Stomach (tissue), 9 donors: ENCODE data around the gene DCBLD1. TPM values are rescaled to one million over a fixed set of nuclear protein-coding genes. Genes with fewer than 3 reads are reported as not detected.

Source experiments
- DNase-seq, 2 donors: peaks; one replicate each; pipeline versions ENCODE4 v3.0.0 to v3.0.0-alpha.2; 2013 to 2019
- H3K27ac ChIP-seq, 5 donors: fragments of 200-600 bp in 4 of 5; sonication (generic) in 4 of 5; one replicate each; pipeline ENCODE4 v1.5.1; 2013 to 2019; ENCODE audit warnings: mild to moderate bottlenecking in 1 of 5, moderate library complexity in 1 of 5
- H3K27me3 ChIP-seq, 3 donors: fragments of 200-600 bp; sonication (generic); one replicate each; pipeline ENCODE4 v1.5.1; 2017 to 2019; ENCODE audit warnings: mixed run types in 1 of 3
- H3K36me3 ChIP-seq, 4 donors: fragments of 200-600 bp; sonication (generic); 1 replicate in 3 of 4; 2 replicates in 1 of 4; pipeline ENCODE4 v1.5.1; 2016 to 2019
- H3K4me1 ChIP-seq, 4 donors: fragments of 200-600 bp; sonication (generic); one replicate each; pipeline ENCODE4 v1.5.1; 2016 to 2019
- H3K4me3 ChIP-seq, 4 donors: fragments of 200-600 bp; sonication (generic) in 3 of 4; one replicate each; pipeline ENCODE4 v1.5.1; 2016 to 2019; ENCODE audit warnings: mild to moderate bottlenecking in 1 of 4
- H3K9me3 ChIP-seq, 4 donors: fragments of 200-600 bp; sonication (generic); one replicate each; pipeline ENCODE4 v1.5.1; 2016 to 2019
- EP300 ChIP-seq: sonication (generic); formaldehyde crosslinking; IDR thresholded peaks from one replicate; pipeline ENCODE4 v1.6.1; 2017; ENCODE audit warnings: antibody characterized with exemption
- POLR2A ChIP-seq, 4 donors: fragments of 450-650 bp; IDR thresholded peaks; one replicate each; pipeline ENCODE4 v1.6.1; 2016; ENCODE audit warnings: antibody characterized with exemption in 4 of 4, control low read depth in 2 of 4, mild to moderate bottlenecking in 1 of 4, moderate library complexity in 1 of 4
- POLR2AphosphoS5 ChIP-seq, 3 donors: sonication (generic); formaldehyde crosslinking; IDR thresholded peaks; one replicate each; pipeline ENCODE4 v1.6.1; 2016; ENCODE audit warnings: antibody characterized with exemption in 3 of 3
- WGBS, 5 donors: extraction: QIAGEN DNeasy Blood & Tissue Kit in 3 of 5; methylation state at CpG; one replicate each; pipeline versions ENCODE4 v1.1.5 to v1.1.7; 2013 to 2018; 5-methylcytosine and 5-hydroxymethylcytosine counted together
- intact Hi-C: fragments of 100-400 bp; cut with DNase I; formaldehyde crosslinking; loops from one replicate; pipeline ENCODE4 v1.15.1; 2023; ENCODE audit warnings: low total_unique reads
- polyA plus RNA-seq, 3 donors: library from polyadenylated mRNA; stranded (reverse); fragments of 200-250 nt; gene quantifications; one replicate each; pipeline ENCODE4 v1.2.3, GENCODE V29; 2013
- total RNA-seq, 5 donors: library from RNA; depleted of rRNA; stranded (reverse); fragments of >200 nt; gene quantifications; one replicate each; pipeline versions ENCODE4 v1.1.0 to v1.2.3, GENCODE V29; 2014 to 2016
- TF ChIP-seq, protein P1 (sequence below), 7 experiments: fragments of 450-650 bp in 4 of 7; fragments of 200-600 bp in 3 of 7; sonication (generic) in 3 of 7; IDR thresholded peaks; one replicate each; pipeline ENCODE4 v1.5.1; 2016 to 2019; ENCODE audit warnings: antibody characterized with exemption in 7 of 7, control low read depth in 2 of 7, mild to moderate bottlenecking in 1 of 7
- donor health status: healthy with polysubstance abuse.
- donor health status: Bipolar disorder and iron deficiency.
- donor health status: healthy.

Gene DCBLD1
- total and polyA plus RNA-seq, 8 donors, result 3.4 to 28.5 (median 9.1) TPM

DNA sequence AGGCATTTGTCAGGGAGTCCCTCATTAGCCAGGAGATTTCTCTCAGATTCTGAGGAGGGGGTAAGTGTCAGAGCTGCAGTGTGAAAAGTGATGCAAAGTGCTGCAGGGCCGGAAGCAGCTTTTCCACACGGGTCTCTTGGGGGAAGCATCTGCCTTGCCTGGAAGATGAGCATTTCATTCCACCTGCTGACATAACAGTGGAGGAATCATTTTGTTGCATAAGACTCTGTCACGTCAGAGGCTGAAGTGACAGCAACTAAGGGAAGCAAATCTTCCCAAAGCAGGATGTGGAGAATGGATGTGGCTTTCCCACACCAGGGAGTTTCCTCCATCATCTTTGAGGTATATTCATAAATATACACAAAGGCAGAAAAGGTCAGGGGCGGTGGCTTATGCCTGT lies 22.8 kb downstream of the DCBLD1 start:
- no peaks in the 10 kb centered on the region for H3K9me3 ChIP-seq
- H3K4me1 ChIP-seq, result peaks cover 0 to 19% (median 9%) of the 10 kb centered on the region in 4 donors
- DNase-seq, result no peak
- no peak overlapping the region for H3K27ac ChIP-seq
- peaks cover 0 to 20% (median 18%) of the 10 kb centered on the region in 4 donors for H3K36me3 ChIP-seq
- intact Hi-C loops, result no loop called here
- no peaks in the 10 kb centered on the region for H3K27me3 ChIP-seq
- no peak overlapping the region for H3K4me3 ChIP-seq
- TF ChIP-seq POLR2AphosphoS5 (IDR thresholded peaks at IDR 0.05) (no peak), POLR2A (IDR thresholded peaks at IDR 0.05) (no peak), EP300 (no peak)
- TF ChIP-seq, protein P1, sequence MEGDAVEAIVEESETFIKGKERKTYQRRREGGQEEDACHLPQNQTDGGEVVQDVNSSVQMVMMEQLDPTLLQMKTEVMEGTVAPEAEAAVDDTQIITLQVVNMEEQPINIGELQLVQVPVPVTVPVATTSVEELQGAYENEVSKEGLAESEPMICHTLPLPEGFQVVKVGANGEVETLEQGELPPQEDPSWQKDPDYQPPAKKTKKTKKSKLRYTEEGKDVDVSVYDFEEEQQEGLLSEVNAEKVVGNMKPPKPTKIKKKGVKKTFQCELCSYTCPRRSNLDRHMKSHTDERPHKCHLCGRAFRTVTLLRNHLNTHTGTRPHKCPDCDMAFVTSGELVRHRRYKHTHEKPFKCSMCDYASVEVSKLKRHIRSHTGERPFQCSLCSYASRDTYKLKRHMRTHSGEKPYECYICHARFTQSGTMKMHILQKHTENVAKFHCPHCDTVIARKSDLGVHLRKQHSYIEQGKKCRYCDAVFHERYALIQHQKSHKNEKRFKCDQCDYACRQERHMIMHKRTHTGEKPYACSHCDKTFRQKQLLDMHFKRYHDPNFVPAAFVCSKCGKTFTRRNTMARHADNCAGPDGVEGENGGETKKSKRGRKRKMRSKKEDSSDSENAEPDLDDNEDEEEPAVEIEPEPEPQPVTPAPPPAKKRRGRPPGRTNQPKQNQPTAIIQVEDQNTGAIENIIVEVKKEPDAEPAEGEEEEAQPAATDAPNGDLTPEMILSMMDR (IDR thresholded peaks at IDR 0.05), result no peak
- WGBS, 5 donors, result 72 to 85% (median 79%) methylated on average over 4 of the region's 4 CpGs

DNA sequence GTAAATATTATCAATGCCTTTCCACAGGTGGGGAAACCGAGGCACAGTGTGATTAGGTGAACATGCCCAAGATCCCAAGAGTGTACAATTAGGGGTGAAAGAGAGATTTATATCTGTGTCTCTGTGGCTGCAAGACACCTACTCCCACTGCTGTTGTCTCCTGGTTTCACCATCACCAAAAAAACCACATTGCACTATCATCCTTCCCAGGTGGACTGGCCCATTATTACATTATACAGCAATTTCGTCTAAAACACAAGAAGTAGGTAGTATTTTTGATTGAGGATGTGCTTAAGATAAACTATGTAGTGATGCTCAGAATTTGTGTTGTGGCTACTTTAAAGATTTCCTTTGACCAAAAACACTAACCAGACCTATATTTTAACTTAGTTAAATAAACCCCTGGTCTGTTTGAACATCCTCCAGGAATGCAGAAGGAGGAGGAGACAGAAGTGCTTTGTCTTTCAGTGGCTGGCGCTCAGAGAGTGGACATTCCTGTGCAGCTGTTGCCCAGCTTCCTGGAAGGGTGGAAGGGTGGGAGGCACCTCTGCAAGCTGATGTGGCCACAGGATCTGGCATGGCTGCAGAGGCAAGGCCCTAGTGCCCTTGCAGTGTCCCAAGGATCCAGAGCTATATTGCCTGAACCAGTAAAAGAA lies 23.8 kb downstream of the DCBLD1 start:
- peaks cover 0 to 20% (median 18%) of the 10 kb centered on the region in 4 donors for H3K36me3 ChIP-seq
- H3K27ac ChIP-seq, result no peak overlapping the region
- DNase-seq, result no peak
- no peaks in the 10 kb centered on the region for H3K9me3 ChIP-seq
- no peak overlapping the region for H3K4me3 ChIP-seq
- peaks cover 0 to 19% (median 9%) of the 10 kb centered on the region in 4 donors for H3K4me1 ChIP-seq
- intact Hi-C loops, result no loop called here
- TF ChIP-seq POLR2A (IDR thresholded peaks at IDR 0.05) (no peak), POLR2AphosphoS5 (IDR thresholded peaks at IDR 0.05) (no peak), EP300 (no peak)
- TF ChIP-seq, protein P1 (IDR thresholded peaks at IDR 0.05), result no peak
- 75 to 83% (median 79%) methylated on average over 3 of the region's 3 CpGs for WGBS, 5 donors
- no peaks in the 10 kb centered on the region for H3K27me3 ChIP-seq

DNA sequence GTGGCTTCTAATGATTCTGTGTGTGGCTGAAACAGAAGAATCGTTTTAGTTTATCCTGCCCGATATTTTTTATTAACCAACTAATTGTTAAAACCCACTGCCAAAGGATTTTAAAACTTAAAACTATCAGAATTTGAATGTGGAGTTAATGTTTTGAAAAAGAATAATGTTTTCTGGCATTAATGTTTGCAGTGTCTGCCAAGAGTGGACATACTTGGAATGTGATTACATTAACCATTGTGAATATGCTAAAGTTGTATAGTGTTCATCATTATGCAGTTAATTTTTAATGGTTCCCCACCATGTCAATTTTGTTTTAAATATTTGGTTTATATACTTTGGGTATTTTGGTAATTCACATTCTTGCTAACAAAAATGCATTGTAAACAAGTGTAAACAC lies 24.4 kb downstream of the DCBLD1 start:
- intact Hi-C loops, result no loop called here
- no peak overlapping the region for H3K4me3 ChIP-seq
- WGBS, 5 donors, result 56 to 83% (median 77%) methylated on average over 2 of the region's 2 CpGs

DNA sequence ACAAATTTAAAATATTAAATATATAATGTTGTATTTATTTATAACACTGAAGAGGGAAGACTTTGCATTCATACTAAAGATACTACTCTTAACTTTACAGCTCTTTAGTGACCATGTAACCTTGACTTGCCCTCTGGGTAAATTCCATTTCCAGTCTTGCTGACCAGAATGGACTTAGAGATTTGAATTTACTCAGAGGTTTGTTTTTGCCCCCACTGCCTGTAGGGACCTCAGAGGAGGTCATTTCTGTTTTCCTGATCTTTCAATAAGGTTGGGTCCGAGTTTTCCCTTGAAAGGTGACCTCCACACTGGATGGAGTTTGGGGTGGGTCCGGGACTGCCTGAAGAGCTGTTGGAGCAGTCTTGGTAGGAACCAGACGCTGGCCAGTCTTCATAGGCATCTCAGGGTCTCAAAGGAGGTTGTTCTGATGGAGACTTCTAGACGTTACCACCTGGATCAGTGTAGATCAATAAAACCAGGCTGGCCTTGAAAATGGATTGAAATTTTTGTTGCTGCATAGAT lies 26.0 kb downstream of the DCBLD1 start:
- peaks cover 0 to 20% (median 18%) of the 10 kb centered on the region in 4 donors for H3K36me3 ChIP-seq
- no peaks in the 10 kb centered on the region for H3K9me3 ChIP-seq
- no peak overlapping the region for H3K27ac ChIP-seq
- WGBS, 5 donors, result 88 to 95% (median 90%) methylated on average over 4 of the region's 4 CpGs
- TF ChIP-seq EP300 (no peak), POLR2A (IDR thresholded peaks at IDR 0.05) (no peak), POLR2AphosphoS5 (IDR thresholded peaks at IDR 0.05) (no peak)
- TF ChIP-seq, protein P1 (IDR thresholded peaks at IDR 0.05), result no peak
- intact Hi-C loops, result no loop called here
- no peaks in the 10 kb centered on the region for H3K27me3 ChIP-seq
- no peak overlapping the region for H3K4me3 ChIP-seq
- peaks cover 0 to 17% (median 6%) of the 10 kb centered on the region in 4 donors for H3K4me1 ChIP-seq
- no peak for DNase-seq

More for the DNA sequence above, 24.4 kb downstream of the DCBLD1 start:
- Histone ChIP-seq H3K27ac (no peak overlapping the region), H3K27me3 (no peaks in the 10 kb centered on the region), H3K9me3 (no peaks in the 10 kb centered on the region), H3K4me1 (peaks cover 0 to 19% (median 9%) of the 10 kb centered on the region in 4 donors), H3K36me3 (peaks cover 0 to 20% (median 18%) of the 10 kb centered on the region in 4 donors)
- no peak for TF ChIP-seq POLR2A (IDR thresholded peaks at IDR 0.05)
- peak in 1 of 2 donors; percentile 48 for DNase-seq

DNA sequence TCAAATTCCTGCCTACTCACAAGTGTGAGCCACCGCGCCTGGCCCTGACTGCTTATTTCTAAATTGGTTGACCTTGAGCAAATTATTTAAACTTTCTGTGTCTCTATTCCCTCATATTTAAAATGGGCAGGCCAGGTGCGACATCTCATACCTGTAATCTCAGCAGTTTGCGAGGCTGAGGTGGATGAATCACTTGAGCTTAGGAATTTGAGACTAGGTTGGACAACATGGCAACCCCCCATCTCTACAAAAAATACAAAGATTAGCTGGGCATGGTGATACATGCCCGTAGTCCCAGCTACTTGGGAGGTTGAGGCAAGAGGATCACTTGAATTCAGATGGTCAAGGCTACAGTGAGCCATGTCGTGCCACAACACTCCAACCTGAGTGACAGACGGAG lies 26.5 kb downstream of the DCBLD1 start:
- intact Hi-C loops, result no loop called here
- WGBS, 5 donors, result 94 to 98% (median 97%) methylated on average over 7 of the region's 7 CpGs
- Histone ChIP-seq H3K27me3 (no peaks in the 10 kb centered on the region), H3K27ac (no peak overlapping the region), H3K9me3 (no peaks in the 10 kb centered on the region), H3K4me3 (no peak overlapping the region), H3K4me1 (peaks cover 0 to 17% (median 9%) of the 10 kb centered on the region in 4 donors), H3K36me3 (peaks cover 0 to 18% (median 15%) of the 10 kb centered on the region in 4 donors)
- no peak for TF ChIP-seq POLR2AphosphoS5 (IDR thresholded peaks at IDR 0.05)
- no peak for TF ChIP-seq POLR2A (IDR thresholded peaks at IDR 0.05)
- TF ChIP-seq, protein P1 (IDR thresholded peaks at IDR 0.05), result no peak
- TF ChIP-seq EP300, result no peak
- DNase-seq, result no peak
